ENCODE results near the gene GNAZ.

The GNAZ gene

GRCh38 chr22:23094695-23095681 is 24.7 kb downstream of the GNAZ start:
- Mint-ChIP-seq H3K36me3 (ENCODE audit: low read depth) (no peaks in the 10 kb centered on the region), H3K27ac (no peak overlapping the region), H3K9me3 (no peaks in the 10 kb centered on the region), H3K27me3 (no peaks in the 10 kb centered on the region), H3K4me3 (no peak overlapping the region), H3K4me1 (ENCODE audit: low read depth) (no peaks in the 10 kb centered on the region)
- intact Hi-C loops (cut with micrococcal nuclease), result no loop called here

GRCh38 chr22:23095733-23096342 is 25.5 kb downstream of the GNAZ start:
- H3K36me3 Mint-ChIP-seq (ENCODE audit: low read depth), result no peaks in the 10 kb centered on the region

GRCh38 chr22:23097412-23098229 is 27.3 kb downstream of the GNAZ start:
- H3K9me3 Mint-ChIP-seq, result no peaks in the 10 kb centered on the region
- H3K36me3 Mint-ChIP-seq (ENCODE audit: low read depth), result no peaks in the 10 kb centered on the region
- H3K27me3 Mint-ChIP-seq, result no peaks in the 10 kb centered on the region
- intact Hi-C loops (cut with micrococcal nuclease), result no loop called here
- H3K4me3 Mint-ChIP-seq, result no peak overlapping the region
- H3K27ac Mint-ChIP-seq, result no peak overlapping the region
- H3K4me1 Mint-ChIP-seq (ENCODE audit: low read depth), result no peaks in the 10 kb centered on the region

More at GRCh38 chr22:23095733-23096342, 25.5 kb downstream of the GNAZ start:
- intact Hi-C loops (cut with micrococcal nuclease), result no loop called here
- Mint-ChIP-seq H3K27me3 (no peaks in the 10 kb centered on the region), H3K9me3 (no peaks in the 10 kb centered on the region), H3K4me1 (ENCODE audit: low read depth) (no peaks in the 10 kb centered on the region), H3K4me3 (no peak overlapping the region), H3K27ac (no peak overlapping the region)

- intact Hi-C loops (cut with micrococcal nuclease), result no loop called here
- Mint-ChIP-seq H3K36me3 (ENCODE audit: low read depth) (no peaks in the 10 kb centered on the region), H3K4me1 (ENCODE audit: low read depth) (no peaks in the 10 kb centered on the region), H3K27ac (no peak overlapping the region), H3K9me3 (no peaks in the 10 kb centered on the region), H3K27me3 (no peaks in the 10 kb centered on the region), H3K4me3 (no peak overlapping the region)
Measured at GRCh38 chr22:23098230-23098705, 27.9 kb downstream of the GNAZ start.

GRCh38 chr22:23098718-23099530 is 28.6 kb downstream of the GNAZ start:
- intact Hi-C loops (cut with micrococcal nuclease), result no loop called here
- Mint-ChIP-seq H3K4me3 (no peak overlapping the region), H3K27ac (no peak overlapping the region), H3K27me3 (no peaks in the 10 kb centered on the region), H3K4me1 (ENCODE audit: low read depth) (no peaks in the 10 kb centered on the region), H3K9me3 (no peaks in the 10 kb centered on the region), H3K36me3 (ENCODE audit: low read depth) (no peaks in the 10 kb centered on the region)

GRCh38 chr22:23099531-23099804 is 29.1 kb downstream of the GNAZ start:
- intact Hi-C loops (cut with micrococcal nuclease), result no loop called here
- Mint-ChIP-seq H3K9me3 (no peaks in the 10 kb centered on the region), H3K27ac (no peak overlapping the region), H3K27me3 (no peaks in the 10 kb centered on the region), H3K4me1 (ENCODE audit: low read depth) (no peaks in the 10 kb centered on the region), H3K36me3 (ENCODE audit: low read depth) (no peaks in the 10 kb centered on the region), H3K4me3 (no peak overlapping the region)

GRCh38 chr22:23100124-23100801 is 29.9 kb downstream of the GNAZ start:
- Mint-ChIP-seq H3K27ac (no peak overlapping the region), H3K27me3 (no peaks in the 10 kb centered on the region), H3K4me3 (no peak overlapping the region), H3K4me1 (ENCODE audit: low read depth) (no peaks in the 10 kb centered on the region), H3K36me3 (ENCODE audit: low read depth) (no peaks in the 10 kb centered on the region), H3K9me3 (no peaks in the 10 kb centered on the region)
- intact Hi-C loops (cut with micrococcal nuclease), result no loop called here

- H3K27ac Mint-ChIP-seq, result no peak overlapping the region
- H3K27me3 Mint-ChIP-seq, result no peaks in the 10 kb centered on the region
- no peak overlapping the region for H3K4me3 Mint-ChIP-seq
- no peaks in the 10 kb centered on the region for H3K36me3 Mint-ChIP-seq (ENCODE audit: low read depth)
- intact Hi-C loops (cut with micrococcal nuclease), result no loop called here
- no peaks in the 10 kb centered on the region for H3K9me3 Mint-ChIP-seq
- H3K4me1 Mint-ChIP-seq (ENCODE audit: low read depth), result no peaks in the 10 kb centered on the region
Measured at GRCh38 chr22:23101524-23101923, 31.2 kb downstream of the GNAZ start.

- Mint-ChIP-seq H3K4me1 (ENCODE audit: low read depth) (no peaks in the 10 kb centered on the region), H3K9me3 (no peaks in the 10 kb centered on the region), H3K4me3 (no peak overlapping the region), H3K27ac (no peak overlapping the region), H3K36me3 (ENCODE audit: low read depth) (no peaks in the 10 kb centered on the region), H3K27me3 (no peaks in the 10 kb centered on the region)
- intact Hi-C loops (cut with micrococcal nuclease), result no loop called here
Measured at GRCh38 chr22:23102002-23102655, 31.8 kb downstream of the GNAZ start.

- Mint-ChIP-seq H3K36me3 (ENCODE audit: low read depth) (no peaks in the 10 kb centered on the region), H3K27me3 (no peaks in the 10 kb centered on the region), H3K4me1 (ENCODE audit: low read depth) (no peaks in the 10 kb centered on the region), H3K9me3 (no peaks in the 10 kb centered on the region), H3K27ac (no peak overlapping the region), H3K4me3 (no peak overlapping the region)
- intact Hi-C loops (cut with micrococcal nuclease), result no loop called here
Measured at GRCh38 chr22:23102776-23103175, 32.5 kb downstream of the GNAZ start.

GRCh38 chr22:23103199-23103954 is 33.1 kb downstream of the GNAZ start:
- Mint-ChIP-seq H3K36me3 (ENCODE audit: low read depth) (no peaks in the 10 kb centered on the region), H3K27me3 (no peaks in the 10 kb centered on the region), H3K4me1 (ENCODE audit: low read depth) (no peaks in the 10 kb centered on the region), H3K27ac (no peak overlapping the region), H3K9me3 (no peaks in the 10 kb centered on the region), H3K4me3 (no peak overlapping the region)
- intact Hi-C loops (cut with micrococcal nuclease), result no loop called here

All from dendritic cell treated with granulocyte-macrophage colony-stimulating factor and Interleukin-4, amounts not matched to agents 40 ng/mL and 50 ng/mL, for 4 days (primary cell).